ENCODE data around the gene CEP112. TPM values are rescaled to one million over a fixed set of nuclear protein-coding genes. Genes with fewer than 3 reads are reported as not detected.
"Not testable (repeated sequence)": the region's sequence is repeated elsewhere in the genome, so short reads cannot be mapped to it uniquely, and the experiment has no call there.

CEP112 gene
- total RNA-seq, 1 donor from 2014 or later: 18.6 TPM

DNA sequence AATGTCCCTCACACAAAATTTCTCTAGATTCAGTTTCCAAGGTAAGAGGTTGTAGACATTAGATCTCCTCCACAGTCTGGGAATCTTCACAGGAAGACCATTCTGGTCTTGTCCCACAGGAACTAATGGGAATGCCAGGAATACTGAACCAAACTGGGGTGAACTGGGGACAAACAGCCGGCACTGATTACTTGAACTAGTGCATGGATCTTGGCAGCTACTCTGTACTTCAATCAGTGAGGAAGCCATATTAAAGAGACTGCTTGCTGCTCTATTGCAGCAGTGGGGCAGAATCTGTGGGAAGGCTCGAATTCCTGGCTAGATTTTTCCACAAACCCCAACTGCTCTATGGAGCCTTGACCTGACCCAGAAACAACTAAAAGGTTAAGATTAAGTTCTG is 361.6 kb downstream of the CEP112 start:
- no peak for DNase-seq (ENCODE audit: low spot score)

DNA sequence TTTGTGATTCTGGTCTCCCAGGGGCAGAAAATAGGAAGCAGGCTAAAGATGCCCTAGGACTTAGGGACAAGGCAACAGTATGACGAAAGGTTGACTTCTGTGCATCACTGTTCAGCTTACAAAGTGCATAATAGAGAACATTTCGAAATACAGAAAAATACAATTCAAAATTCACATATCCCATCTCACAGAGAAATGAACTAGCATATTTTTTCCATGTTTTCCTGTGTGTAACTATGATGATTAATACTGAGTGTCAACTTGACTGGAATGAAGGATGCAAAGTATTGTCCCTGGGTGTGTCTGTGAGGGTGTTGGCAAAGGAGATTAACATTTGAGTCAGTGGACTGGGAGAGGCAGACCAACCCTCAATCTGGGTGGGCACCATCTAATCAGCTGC is 365.4 kb downstream of the CEP112 start:
- not testable (repeated sequence) for DNase-seq (ENCODE audit: low spot score)

DNA sequence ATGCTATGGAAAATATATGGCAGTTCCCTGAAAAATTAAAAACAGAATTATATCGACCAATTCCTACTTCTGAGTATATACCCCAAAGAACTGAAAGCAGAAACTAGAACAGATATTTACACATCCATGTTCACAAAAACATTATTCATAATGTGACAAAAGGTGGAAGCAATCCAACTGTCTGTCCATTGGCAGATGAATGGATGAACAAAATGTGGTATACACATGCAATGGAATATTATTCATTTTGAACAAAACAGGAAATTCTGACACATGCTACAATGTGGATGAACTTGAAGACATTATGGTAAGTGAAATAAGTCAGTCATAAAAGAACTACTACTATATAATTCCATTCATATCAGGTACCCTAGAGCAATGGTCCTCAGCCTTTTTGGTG is 367.0 kb downstream of the CEP112 start:
- DNase-seq (ENCODE audit: low spot score): no peak

DNA sequence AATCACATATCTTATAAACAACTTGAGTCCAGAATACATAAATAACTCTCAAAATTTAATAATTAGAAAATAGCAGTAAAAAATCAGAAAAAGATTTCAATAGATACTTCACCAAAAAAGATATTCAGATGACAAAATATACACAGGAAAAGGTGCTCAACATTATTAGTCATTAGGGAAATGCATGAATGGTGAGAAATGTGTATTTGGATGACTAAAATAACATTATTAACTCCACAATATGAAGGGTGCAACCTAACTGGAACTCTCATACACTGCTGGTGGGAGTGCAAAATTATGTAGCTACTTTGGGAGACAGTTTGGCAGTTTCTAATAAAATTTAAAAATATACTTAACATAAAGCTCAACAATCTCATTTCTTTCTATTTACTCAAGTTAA is 368.2 kb downstream of the CEP112 start:
- DNase-seq (ENCODE audit: low spot score): no peak

DNA sequence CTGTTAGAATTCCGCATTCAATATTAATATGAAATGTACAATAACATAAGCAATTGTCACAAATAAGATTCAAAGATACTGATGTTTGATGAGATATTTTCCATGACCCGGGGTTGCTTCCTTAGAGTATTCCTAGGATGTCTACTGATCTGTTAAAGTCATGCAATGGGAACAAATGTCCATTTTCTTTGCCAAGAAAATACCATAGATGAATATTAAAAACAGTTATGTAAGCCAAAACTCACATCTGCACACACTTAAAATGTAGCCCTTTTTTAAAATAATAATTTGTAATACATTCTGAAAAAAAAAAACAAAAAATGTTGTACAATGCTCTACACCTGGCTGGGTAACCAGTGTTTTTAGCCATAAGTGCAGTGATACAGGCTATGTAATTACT is 371.1 kb downstream of the CEP112 start:
- no peak for DNase-seq (ENCODE audit: low spot score)

DNA sequence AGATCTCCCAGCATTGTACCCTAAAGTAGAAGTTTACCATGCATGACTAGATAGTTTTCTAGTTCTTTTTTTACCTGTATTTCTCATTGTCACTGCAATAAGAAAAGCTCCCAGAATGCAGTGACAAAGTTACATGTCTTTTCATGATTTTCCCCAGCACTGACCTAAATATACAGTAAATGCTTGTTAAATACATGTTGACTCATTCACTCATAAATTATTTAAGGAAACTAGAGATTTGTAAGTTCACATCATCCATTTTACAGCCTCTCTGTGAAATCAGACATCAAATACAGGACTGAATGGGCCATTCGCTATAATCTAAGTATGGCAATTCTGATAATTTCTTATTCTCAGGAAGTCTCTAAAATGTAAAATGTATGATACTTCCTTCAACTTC is 371.6 kb downstream of the CEP112 start:
- DNase-seq (ENCODE audit: low spot score): no peak

DNA sequence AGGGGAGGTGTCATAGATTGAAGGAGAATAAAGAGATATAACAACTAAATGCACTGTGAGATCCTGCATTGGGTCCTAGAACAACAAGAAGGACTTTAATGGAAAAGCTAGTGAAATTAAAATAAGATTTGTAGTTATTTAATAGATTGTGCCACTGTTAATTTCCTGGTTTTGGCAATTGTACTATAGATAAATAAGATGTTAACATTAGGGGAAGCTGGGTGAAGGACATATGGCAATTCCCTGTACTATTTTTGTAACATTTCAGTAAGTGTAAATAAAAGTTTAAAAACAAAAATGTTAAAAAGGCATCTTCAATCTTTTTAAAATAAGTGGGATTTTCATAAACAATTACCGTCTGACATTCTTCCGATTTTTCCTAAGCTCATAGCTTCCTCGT is 372.1 kb downstream of the CEP112 start:
- no peak for DNase-seq (ENCODE audit: low spot score)

DNA sequence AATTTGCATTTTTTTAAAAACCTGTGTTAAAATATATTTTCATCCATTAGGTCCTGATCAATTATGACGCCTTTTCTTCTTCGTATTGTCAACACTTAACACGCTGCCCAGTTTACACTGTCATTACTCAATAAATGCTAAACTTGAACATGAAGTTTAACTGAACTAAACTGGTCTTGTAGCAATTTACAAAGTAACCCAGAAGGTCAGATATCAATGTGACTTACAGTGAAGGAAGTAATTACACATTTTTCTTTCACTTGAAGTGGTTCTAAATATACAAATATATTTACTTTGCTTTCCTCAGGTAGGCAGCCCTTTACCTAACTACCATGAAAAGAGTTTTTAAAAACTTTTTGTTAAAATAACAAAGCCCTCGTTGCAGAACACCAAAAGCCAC is 374.0 kb downstream of the CEP112 start:
- DNase-seq (ENCODE audit: low spot score): no peak

DNA sequence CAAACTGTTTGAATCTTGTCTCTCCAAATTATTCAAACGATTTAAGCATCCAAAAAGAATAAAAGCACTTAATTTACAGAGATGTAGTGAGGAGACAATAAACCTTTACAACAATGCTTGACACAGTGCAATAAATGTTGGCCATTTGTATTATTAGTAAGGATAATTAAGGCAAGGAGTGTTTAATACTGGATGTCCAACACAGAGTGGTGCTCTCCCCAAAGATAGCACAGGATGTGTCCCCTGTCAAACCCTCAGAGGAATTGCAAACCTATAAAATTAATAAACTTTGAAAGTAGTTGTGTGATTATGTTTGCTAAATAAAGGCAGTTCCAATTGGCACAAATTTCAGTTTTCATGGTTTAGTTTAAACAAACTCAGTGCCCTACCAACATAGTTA is 377.5 kb downstream of the CEP112 start:
- no peak for DNase-seq (ENCODE audit: low spot score)

DNA sequence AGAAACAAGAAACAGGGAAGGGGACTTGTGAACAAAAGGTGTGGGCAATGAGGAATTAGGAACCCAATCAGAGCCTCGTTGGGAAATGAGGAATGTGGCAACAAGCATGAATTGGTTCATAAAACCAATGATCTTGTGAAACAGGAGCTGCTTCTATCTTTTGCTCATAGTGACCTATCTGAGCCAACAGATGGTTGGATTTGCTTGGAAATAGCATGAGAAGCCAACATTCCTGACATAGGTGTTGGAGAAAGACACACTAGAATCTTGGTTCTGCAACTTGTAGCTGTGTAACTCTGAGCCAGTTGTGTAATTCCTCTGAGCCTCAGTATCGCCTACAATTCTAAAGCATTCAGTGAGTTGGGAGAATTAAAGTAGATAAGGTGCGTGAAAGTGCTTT is 378.6 kb downstream of the CEP112 start:
- DNase-seq (ENCODE audit: low spot score): no peak

DNA sequence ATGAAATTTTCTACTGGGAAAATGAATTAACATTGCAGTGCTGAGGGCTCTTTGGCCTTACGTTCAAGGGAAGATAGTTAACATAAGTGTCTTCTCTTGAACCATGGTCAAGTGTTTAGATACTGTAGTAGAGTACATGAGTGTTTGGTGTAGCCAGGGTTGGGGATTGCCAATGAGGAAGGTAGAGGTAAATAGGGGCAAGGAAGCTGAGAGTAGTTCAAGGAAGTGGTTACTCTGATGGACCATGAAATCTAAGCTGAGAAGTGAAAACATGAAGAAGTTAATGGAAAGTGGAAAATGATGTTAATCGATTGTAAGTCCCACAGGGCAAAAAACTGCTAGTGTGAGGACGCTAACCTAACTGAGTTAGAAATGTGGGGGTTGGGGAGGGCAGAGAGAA is 380.9 kb downstream of the CEP112 start:
- DNase-seq (ENCODE audit: low spot score): no peak

DNA sequence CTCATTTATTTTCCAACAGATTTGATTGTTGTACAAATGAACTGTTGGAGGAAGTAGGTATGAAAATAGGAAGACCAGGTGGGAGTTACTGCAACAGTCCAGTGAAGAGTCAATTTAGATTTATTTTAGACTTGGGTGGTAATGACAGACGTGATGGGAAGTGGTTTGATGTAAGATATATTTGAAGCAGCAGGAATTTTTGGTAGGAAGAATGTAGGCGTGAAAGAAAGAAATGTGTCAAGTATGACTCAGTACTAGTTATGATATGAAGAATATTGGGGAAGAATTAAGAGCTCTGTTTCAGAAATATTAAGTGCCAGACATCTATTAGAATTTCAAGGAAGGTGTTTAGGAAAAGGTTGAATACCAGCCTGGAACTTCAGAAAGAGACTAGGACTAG is 382.6 kb downstream of the CEP112 start:
- no peak for DNase-seq (ENCODE audit: low spot score)

DNA sequence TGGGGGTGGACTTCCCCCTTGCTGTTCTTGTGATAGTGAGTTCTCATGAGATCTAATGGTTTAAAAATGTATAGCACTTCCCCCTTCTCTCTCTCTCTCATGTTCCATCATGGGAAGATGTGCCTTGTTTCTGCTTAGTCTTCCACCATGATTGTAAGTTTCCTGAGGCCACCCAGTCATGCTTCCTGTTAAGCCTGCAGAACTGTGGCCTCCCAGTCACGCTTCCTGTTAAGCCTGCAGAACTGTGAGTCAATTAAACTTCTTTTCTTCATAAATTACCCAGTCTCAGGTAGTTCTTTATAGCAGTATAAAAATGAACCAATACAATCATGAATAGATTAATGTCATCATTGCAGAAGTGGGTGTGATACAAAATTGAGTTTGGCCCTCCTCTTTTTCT is 383.4 kb downstream of the CEP112 start:
- not testable (repeated sequence) for DNase-seq (ENCODE audit: low spot score)

DNA sequence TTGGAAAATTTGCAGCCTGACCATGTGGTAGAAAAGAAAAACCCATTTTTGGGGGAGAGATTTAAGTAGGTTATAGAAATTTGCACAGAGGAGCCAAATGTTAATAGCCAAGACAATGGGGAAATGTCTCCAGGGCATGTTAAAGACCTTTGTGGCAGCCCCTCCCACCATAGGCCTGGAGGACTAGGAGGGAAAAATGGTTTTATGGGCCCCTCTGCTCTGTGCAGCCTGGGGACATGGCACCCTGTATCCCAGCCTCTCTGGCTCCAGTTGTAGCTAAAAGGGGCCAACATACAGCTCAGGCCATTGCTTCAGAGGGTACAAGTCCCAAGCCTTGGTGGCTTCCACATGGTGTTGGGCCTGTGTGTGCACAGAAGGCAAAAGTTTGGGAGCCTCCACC is 384.6 kb downstream of the CEP112 start:
- no peak for DNase-seq (ENCODE audit: low spot score)

DNA sequence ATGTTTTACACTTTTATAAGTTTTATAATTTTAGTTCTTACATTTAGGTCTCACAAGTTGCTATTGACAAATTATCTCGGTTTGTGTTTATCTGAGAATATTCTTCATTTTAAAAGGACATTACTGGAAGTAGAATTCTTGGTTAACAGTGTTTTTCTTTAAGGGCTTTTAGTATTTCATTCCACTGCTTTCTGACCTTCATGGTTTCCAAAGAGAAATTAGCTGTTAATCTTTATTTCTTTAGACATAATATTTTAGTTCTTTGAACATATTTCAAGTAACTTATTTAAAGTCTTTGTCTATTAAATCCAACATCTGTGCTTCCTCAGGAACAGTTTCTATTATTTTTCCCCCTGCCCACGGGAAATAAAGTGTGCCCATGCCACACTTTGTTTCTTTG is 390.4 kb downstream of the CEP112 start:
- no peak for DNase-seq (ENCODE audit: low spot score)

DNA sequence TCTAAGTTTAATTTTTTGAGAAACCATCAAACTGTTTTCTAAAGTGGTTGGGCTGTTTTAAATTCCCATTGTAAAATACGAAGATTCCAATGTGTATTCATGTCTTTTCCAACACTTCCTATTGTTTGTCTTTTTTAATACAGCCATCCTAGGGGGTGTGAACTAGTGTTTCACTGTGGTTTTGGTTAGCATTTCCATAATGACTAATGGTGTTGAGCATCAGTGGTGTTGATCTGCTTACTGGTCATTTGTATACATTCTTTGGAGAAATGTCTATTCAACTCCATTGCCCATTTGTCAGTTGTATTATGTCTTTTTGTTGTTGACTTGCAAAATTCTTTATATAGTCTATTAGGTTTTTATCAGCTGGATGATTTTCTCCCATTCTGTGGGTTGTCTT is 391.3 kb downstream of the CEP112 start:
- no peak for DNase-seq (ENCODE audit: low spot score)

DNA sequence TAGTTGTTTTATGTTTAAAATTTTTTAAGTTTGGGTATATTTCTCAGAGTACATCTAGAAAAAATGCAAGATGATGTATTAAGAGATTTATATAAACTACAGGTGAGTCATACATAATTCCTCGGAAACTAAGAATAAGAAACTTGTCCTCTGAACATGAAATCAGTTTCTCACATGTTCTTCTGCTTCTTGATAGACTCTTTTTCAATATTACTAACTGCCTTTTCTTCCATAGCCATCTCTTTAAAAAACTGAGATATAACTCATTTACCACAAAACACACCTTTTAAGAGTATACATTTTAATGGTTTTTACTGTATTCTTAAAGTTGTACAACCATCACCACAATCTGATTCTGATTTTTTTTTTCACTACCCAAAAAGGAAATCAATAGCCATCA is 392.1 kb downstream of the CEP112 start:
- no peak for DNase-seq (ENCODE audit: low spot score)

DNA sequence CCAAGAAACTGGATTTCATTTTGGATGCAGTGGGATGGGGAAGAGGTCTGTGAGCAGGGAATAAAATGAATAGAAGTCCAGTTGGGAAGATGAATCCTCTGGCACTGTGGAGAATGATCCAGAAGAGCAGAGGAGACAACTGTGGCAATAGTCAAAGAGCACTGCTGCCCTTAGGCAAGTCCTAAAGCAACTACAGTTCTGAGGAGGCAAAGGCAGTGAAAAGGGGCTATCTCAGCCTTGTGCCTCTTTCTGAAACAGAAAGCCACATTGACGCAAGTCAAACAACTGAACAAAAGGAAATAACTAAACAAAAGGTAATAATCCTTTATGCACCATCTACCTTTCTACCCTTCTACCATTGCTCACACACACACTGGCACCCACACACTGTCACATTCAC is 392.5 kb downstream of the CEP112 start:
- no peak for DNase-seq (ENCODE audit: low spot score)

DNA sequence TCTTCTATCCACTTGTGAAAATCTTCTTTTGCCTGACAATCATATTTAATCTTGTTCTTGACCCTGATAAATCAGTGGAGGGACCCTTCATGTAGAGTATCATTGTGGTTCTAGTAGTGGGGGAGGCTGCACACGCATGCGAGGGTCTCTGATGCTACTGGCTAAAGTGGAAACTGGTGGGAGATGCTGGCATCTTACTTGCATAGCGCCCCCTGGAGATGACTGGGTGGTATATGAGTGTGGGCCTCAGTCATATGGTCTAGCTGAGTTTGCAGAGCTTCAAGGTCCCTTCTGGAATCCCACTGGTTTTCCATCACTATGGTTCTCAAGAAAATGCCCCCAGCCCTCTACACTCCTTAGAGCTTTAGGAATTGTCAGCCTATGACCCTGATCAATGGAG is 394.1 kb downstream of the CEP112 start:
- no peak for DNase-seq (ENCODE audit: low spot score)

DNA sequence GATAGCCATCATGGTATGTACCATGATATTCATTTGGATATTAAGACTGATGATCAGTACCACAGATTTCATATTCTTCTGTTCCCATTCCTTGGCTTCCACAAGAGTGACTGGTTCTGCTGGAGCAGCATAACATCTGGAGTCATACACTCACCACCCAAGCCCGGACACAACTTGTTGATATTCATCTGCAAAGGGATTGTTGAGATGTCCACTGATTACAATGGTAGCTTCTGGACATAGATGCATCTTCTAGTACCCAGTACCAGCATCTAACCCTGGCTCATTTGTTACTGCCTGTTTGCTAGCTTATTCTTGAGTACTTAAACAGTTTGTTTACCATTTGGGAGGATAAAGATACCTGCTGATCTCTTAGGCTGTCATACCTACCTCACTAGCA is 394.8 kb downstream of the CEP112 start:
- DNase-seq (ENCODE audit: low spot score): no peak

DNA sequence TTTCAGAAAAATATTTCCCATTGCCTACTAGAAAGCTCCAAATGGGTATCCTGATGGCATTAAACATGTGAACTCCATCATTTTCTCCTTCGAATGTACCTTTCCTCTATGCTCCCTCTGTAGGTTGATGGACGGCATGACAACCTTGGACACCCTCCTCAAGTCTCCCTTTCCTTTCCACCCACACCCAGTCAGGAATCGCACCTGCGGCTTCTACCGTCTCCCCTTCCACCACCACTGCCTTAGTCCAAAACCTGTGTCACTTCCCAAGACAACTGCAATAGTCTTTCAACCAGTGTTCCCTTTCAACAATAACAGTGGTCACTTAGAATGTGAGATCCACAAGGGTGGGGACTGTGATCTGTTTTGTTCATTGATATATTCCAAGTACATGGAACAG is 397.4 kb downstream of the CEP112 start:
- no peak for DNase-seq (ENCODE audit: low spot score)

DNA sequence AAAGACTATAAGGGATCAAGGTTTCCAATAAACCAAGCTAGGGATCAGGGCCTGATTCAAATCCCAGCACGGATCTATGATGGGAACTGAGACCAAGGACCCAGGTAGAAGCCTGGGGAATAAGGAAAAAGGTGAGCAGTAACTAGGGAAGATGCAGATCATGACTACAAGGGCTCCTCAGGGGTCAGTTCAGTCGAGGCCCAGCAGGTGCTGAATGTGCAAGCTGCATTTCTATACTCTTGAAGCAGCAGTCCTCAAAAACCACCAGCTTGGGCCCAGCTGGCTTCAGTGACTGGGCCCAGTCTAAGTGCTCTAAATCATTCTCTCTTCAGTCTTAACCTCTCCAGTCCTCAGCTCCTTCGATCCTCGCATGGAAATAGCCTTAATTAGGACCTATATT is 401.7 kb downstream of the CEP112 start:
- no peak for DNase-seq (ENCODE audit: low spot score)

DNA sequence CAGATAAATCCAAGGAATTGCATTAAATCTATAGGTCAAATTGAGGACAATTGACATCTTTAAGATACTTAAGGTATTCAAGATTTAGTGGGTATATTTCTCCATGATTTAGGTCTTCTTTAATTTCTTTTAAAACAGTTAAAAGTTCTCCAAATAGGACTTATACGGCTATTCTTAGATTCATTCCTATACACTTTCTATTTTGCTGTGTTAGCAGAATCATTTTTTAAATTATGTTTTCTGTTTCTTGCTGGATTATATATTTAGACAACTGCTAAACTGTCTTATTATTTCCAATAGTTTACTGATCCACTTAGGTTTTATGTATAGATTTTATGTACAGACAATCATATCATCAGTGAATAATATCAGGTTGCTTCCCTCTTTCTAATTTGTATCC is 404.4 kb downstream of the CEP112 start:
- no peak for DNase-seq (ENCODE audit: low spot score)

DNA sequence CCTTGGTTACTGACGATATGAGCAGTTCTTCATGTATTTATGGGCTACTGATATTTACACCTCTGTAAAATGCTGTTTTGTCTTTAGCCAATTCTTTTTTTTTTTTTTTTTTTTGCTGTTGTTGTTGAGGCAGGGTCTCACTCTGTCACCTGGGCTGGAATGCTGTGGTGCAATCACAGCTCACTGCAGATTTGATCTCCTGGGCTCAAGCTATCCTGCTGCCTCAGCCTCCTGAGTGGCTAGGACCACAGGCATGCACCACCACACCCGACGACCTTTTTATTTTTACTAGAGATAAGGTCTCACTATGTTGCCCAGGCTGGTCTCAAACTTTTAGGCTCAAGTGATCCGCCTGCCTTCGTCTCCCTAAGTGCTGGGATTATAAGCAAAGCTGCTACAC is 405.5 kb downstream of the CEP112 start:
- no peak for DNase-seq (ENCODE audit: low spot score)

DNA sequence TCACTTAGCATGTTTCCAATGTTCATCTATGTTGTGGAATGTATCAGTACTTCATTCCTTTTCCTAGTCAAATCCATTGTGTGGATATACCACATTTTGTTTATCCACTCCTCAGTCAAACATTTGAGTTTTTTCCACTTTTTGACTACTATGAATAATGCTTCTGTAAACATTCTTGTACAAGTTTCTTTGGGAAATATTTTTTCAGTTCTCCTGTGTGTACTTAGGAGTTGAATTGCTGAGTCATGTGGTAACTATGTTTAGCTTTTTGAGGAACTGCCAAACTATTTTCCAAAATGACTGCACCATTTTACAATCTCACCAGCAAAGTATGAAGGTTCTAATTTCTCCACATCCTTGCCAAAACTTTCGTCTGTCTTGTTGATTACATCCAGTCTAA is 406.8 kb downstream of the CEP112 start:
- DNase-seq (ENCODE audit: low spot score): no peak
